GM19099 (cell line): ENCODE results near the gene RPL23.

Source experiments
- POLR2A ChIP-seq: IDR thresholded peaks from 3 replicates; pipeline ENCODE4 v1.6.1; 2011; ENCODE audit warnings: low read depth; ENCODE audit not compliant: insufficient read length; ENCODE audit errors: extremely low read depth

RPL23 gene

GRCh38 chr17:38873640-38874380 lies 20.3 kb upstream of the RPL23 start:
- TF ChIP-seq POLR2A = no peak

GRCh38 chr17:38872671-38873385 lies 19.3 kb upstream of the RPL23 start:
- no peak for TF ChIP-seq POLR2A

GRCh38 chr17:38872027-38872511 lies 18.5 kb upstream of the RPL23 start:
- TF ChIP-seq POLR2A = no peak

GRCh38 chr17:38871247-38872015 lies 17.9 kb upstream of the RPL23 start:
- TF ChIP-seq POLR2A = no peak

- no peak for TF ChIP-seq POLR2A
Observed at GRCh38 chr17:38870259-38871165, 17.0 kb upstream of the RPL23 start.

- peak; percentile 98 for TF ChIP-seq POLR2A
Observed at GRCh38 chr17:38869526-38870258, 16.2 kb upstream of the RPL23 start, which contains the start of gene LASP1. TSS of gene LASP1 (plus strand) at chr17:38870058. CDS start at chr17:38870190, 132 bp downstream.

- peak; percentile 91 for TF ChIP-seq POLR2A
Observed at GRCh38 chr17:38868817-38869525, 15.4 kb upstream of the RPL23 start.

- no peak for TF ChIP-seq POLR2A
Observed at GRCh38 chr17:38867968-38868816, 14.7 kb upstream of the RPL23 start.

GRCh38 chr17:38867179-38867967 lies 13.9 kb upstream of the RPL23 start:
- no peak for TF ChIP-seq POLR2A

GRCh38 chr17:38864636-38865398 lies 11.3 kb upstream of the RPL23 start:
- no peak for TF ChIP-seq POLR2A

- no peak for TF ChIP-seq POLR2A
Observed at GRCh38 chr17:38861399-38861843, 7.9 kb upstream of the RPL23 start.
